Measurements from ENCODE around the gene IGLL5.
"Not testable (repeated sequence)": the region's sequence is repeated elsewhere in the genome, so short reads cannot be mapped to it uniquely, and the experiment has no call there.

Gene IGLL5

DNA sequence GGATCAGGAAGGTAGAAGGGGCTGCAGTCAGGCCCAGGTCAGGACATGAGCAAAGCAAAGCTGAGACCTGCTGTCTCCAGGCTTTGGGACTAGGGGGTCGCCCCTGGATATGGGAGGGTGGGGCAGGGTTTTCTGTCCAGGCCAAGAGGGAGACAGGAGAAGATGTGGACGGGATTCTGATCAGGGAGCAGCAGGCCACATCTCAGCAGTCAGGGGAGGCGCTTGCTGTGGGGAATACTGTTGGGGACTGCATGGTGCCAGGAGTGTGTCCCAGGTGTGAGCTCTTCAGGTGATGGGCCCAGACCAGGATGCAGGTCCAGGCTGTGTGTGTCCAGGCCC, 29.3 kb downstream of the IGLL5 start:
- DNase-seq, result no peak

- no peak for DNase-seq
These were observed 29.8 kb downstream of the IGLL5 start for GRCh38 chr22:22917377-22917776.

DNA sequence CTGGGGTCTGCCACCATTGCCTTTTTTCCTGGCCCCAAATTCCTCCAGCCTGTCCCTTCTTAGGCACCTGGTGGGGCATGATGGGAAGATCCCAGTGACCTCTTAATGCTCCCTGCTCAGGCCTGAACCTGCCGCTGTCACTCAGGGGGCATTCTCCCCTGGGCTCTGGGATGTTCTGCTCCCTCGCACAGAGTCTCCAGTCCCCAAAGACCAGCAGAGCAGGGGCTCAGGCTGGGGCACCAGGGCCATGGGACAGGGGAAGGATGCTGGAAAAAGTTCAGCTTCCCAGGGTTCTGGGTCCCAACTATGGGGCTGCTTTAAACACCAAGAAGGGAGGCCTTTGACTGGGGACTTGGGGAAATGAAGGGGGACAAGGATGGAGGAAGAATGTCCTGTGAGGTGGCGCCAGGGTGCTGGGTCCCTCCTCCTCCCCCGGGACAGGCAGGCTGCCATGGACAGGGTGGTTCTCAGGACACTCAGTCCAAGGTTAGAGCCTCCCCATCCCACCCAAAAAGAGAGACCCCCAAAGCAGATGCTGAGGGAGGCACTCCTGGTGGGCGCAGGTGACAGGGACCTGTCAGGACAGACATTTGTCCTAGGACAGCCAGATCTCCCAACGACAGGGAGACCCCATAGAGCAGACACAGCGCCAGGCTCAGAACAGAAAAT, 30.8 kb downstream of the IGLL5 start:
- no peak for DNase-seq

DNA sequence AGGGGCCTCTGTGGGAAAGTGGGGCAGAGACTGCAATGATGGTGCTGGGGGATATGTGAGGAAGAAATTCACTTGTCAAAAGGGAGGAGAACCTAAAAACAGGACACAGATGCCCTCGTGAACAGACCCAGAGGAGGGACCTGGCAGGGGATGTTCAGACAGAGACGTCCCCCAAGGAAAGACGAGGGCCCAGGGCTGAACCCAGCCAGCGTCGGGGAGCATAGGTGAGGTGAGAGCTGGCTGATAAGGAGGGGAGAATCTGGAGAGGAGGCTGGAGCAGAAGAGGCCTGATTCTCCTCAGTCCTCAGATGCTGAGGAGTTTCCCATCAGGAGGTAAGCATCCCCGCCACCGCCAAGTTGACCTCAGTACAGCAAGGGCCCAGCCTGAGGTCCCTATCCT, 31.4 kb downstream of the IGLL5 start:
- DNase-seq, result no peak

GRCh38 chr22:22920104-22920654, 32.6 kb downstream of the IGLL5 start:
- no peak for DNase-seq

DNA sequence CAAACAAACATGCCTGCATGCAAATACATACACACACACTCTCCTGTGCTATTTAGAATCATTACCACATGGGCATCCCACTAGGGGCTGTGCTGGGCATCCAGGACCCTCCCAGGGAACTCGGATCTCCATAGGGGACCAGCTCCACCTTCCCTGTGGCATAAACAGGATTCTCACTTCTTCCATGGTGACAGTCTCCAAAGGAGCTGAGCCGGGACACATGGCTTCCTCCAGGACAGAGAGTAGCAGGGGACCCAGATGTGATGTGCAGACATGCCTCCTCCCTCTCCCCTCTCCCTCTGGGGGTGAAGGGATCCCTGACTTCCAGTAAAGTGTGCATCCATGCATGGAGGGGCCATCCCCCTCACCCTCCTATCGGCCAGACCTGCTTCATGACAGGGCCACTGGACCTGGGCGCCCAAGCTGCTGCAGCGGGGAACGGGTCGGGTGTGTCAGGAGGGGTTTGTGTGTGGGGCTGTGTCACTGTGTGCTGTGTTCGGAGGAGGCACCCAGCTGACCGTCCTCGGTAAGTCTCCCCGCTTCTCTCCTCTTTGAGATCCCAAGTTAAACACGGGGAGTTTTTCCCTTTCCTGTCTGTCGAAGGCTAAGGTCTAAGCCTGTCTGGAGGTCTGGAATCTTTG, 33.4 kb downstream of the IGLL5 start:
- no peak for DNase-seq

- no peak for DNase-seq
These were observed 34.0 kb downstream of the IGLL5 start for GRCh38 chr22:22921575-22921974.

DNA sequence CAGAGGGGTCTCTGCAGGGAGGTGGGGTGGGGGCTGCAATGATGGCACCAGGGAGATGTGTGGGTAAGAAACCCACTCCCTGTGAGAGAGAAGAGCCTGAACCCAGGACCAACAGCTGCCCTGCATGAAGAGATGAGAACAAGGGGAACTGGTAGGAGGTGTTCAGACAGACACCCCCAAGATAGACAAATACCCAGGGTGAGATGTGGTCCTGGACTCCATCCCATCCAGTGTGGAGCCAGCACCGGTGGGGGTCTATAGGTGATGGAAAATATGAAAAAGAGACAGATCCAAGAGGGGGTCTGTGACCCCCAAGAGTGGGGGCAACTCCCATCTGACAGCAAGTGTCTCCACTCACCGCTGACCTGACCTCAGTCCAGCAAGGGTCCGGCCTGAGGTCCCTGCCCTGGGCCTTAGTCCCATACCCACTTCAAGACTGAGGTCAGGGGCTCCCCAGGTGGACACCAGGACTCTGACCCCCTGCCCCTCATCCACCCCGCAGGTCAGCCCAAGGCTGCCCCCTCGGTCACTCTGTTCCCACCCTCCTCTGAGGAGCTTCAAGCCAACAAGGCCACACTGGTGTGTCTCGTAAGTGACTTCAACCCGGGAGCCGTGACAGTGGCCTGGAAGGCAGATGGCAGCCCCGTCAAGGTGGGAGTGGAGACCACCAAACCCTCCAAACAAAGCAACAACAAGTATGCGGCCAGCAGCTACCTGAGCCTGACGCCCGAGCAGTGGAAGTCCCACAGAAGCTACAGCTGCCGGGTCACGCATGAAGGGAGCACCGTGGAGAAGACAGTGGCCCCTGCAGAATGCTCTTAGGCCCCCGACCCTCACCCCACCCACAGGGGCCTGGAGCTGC, 34.7 kb downstream of the IGLL5 start:
- DNase-seq, result not testable (repeated sequence)

GRCh38 chr22:22922954-22923319, 35.3 kb downstream of the IGLL5 start:
- no peak for DNase-seq

DNA sequence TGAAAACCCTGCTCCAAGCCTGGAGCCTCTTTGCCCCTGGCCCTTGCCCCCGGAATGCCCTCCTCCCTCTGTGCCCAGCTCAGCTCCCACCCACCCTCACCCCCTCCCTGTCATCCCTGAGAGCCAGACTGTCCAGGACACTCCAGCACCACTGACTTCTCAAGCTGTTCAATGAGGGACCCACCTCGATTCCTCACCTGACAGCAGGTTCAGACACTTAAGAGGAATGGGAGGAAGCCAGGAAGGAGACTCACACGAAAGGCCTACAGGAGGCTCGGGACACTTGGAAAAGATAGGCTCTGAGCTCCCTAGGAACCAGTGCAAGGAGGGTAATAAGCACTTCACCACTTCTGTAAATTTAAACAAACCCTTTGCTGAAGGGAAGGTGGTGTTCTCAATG, 35.8 kb downstream of the IGLL5 start:
- no peak for DNase-seq

GRCh38 chr22:22923930-22924329, 36.3 kb downstream of the IGLL5 start:
- no peak for DNase-seq

GRCh38 chr22:22924369-22925145, 36.9 kb downstream of the IGLL5 start:
- no peak for DNase-seq

DNA sequence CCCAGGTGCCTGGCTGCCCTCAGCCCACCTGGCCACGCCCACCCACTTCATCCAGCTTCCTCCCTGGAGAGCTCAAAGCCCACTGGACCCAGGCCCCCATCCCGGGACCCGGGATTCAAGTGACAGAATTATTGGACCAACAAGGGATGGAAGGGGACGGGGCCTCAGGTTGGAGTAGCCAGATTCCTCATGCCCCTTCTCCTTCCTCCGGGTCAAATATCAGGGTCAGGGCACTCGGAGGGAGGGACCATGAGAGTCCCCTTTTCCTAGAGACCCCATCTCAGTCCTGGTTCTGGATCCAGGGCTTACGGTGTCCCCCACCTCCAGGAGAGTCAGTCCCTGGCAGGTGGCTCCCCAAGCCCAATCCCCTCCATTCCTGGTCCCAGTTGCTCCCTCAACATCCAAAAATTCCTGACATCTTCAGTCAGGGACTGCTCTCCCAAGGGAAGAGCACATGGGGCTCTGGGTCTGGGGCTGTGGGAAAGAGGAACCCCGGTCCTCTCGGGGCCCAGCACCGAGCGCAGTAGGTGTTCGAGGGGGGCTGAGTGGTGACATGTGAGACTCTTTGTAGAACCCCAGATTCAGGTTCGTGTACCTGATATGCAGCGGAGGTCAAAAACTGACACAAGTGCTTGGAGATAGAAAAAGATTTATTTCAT, 37.7 kb downstream of the IGLL5 start:
- no peak for DNase-seq

DNA sequence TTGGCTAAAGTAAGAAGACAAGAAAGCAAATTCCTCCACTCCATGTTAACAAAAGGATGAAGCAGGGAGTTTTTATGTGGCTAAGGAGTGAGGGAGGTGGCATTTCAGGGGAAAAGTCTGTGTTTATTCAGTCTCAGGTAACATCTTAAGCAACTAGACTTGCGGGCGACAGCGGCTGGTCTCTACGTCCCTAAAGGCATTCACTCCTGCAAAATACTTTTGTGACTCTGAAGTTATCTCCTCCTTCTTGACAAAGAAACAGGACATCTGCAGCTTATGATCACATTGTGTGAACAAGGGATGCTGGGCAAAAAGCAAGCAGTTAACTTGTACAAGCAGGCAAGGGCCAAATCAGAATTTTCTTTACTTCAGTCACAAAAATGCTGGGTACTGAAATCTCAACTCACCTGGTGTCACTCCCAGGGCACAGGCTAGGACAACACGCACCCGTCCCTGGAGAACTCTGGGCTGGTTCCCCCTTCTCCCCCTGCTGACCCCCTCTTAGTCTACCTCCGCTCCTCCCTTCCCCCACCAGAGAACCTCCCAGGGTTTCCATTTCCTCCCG, 38.3 kb downstream of the IGLL5 start:
- no peak for DNase-seq

- peak; percentile 21 for DNase-seq
These were observed 39.0 kb downstream of the IGLL5 start for GRCh38 chr22:22926370-22927195.

DNA sequence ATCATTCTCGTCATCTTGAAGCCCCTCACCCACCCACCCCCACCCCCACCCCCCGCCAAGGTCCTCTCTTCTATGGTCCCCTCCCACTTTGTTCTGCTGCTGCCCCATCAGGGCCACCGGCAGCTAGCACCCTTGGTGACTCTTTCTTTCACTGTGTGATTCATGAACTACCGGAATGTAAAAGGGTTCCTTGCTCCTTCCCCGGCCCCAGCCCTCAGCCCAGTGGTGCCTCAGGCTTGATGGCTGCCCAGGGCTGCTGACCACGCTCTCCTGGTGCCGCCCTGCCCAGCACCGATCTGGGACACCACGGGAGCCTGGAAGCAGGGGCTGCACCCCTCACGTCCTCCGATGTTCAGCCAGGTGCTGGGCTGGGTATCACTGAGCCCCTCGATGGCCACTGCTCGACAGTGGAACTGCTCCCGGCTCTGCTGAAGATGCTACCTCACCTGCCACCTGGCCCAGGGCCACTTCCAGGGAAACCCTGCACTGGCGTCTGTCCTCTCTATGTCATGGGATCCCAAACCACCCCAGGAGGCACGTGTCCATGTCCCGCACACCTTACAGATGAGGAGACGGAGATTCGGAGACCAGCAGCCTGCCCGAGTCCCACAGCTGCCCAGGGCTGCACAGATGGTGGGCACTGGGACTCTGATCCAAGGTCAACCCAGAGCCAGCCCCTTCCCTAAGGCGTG, 39.7 kb downstream of the IGLL5 start:
- DNase-seq, result no peak

- peak; percentile 54 for DNase-seq
These were observed 40.5 kb downstream of the IGLL5 start for GRCh38 chr22:22927888-22928665.

DNA sequence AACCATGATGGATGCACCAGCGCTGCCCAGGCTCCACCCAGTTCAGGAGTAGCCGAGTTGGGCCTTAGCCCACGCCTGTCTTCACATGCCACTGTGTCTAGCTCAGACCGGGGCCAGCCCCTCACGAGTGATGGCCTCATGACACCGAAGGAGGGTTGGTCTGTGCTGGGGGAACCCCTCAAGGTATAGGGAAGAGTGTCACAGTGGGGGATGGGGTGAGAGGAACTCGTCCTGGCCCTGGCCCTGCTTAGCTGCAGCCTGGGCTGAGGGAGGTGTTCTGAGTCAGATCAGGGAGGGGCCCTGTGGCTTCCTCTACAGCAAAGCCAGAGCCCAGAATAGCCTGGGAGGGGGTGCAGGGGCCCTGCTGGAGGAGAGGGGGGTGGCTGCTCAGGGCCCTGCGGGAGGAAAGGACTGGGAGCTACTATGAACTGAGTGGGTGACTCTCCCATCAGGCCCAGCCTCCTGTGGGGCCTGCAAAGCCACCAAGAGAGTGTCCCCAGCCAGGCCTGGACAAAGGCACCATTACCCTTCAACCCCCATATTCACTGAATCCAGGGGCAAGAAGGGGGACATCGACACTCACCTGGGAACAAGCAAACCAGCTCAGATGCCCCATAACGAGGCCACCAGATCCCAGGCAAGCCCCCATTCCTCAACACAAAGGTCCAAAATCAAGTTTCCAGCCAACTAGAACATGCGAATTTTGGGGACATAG, 41.2 kb downstream of the IGLL5 start:
- peak; percentile 91 for DNase-seq

All from hematopoietic multipotent progenitor cell treated with erythropoietin and hydrocortisone succinate and interleukin-3 and kit ligand, for 4 days (in vitro differentiated cells).